NCI-H748 treated with DMSO at 0.1 percent for 48 hours (cell line): ENCODE data around the gene DRD3.

ENCODE experiments used
- DNase-seq: peaks from one replicate; lab custom pipeline; 2025; lab: John Stamatoyannopoulos, UW

Gene DRD3

GRCh38 chr3:114120211-114120610, 58.6 kb downstream of the DRD3 start:
- no peak for DNase-seq

GRCh38 chr3:114119776-114120175, 59.1 kb downstream of the DRD3 start:
- no peak for DNase-seq

GRCh38 chr3:114115143-114115542, 63.7 kb downstream of the DRD3 start:
- no peak for DNase-seq

GRCh38 chr3:114114719-114115118, 64.1 kb downstream of the DRD3 start:
- DNase-seq, result no peak

- no peak for DNase-seq
These were observed 66.2 kb downstream of the DRD3 start for GRCh38 chr3:114112696-114113095.

GRCh38 chr3:114111060-114111770, 67.6 kb downstream of the DRD3 start:
- no peak for DNase-seq

GRCh38 chr3:114110439-114110838, 68.4 kb downstream of the DRD3 start:
- DNase-seq, result no peak

- DNase-seq, result no peak
These were observed 70.7 kb downstream of the DRD3 start for GRCh38 chr3:114108137-114108536.

- no peak for DNase-seq
These were observed 74.4 kb downstream of the DRD3 start for GRCh38 chr3:114104414-114104813.

- no peak for DNase-seq
These were observed 75.0 kb downstream of the DRD3 start for GRCh38 chr3:114103858-114104257.

GRCh38 chr3:114103181-114103580, 75.7 kb downstream of the DRD3 start:
- DNase-seq, result no peak

- no peak for DNase-seq
These were observed 77.8 kb downstream of the DRD3 start for GRCh38 chr3:114101101-114101500.

GRCh38 chr3:114095796-114096195, 83.1 kb downstream of the DRD3 start:
- no peak for DNase-seq

- no peak for DNase-seq
These were observed 85.3 kb downstream of the DRD3 start for GRCh38 chr3:114093596-114093995.

GRCh38 chr3:114093016-114093380, 85.9 kb downstream of the DRD3 start:
- no peak for DNase-seq

- no peak for DNase-seq
These were observed 86.5 kb downstream of the DRD3 start for GRCh38 chr3:114092151-114093015.

- no peak for DNase-seq
These were observed 89.2 kb downstream of the DRD3 start for GRCh38 chr3:114089675-114090074.

- no peak for DNase-seq
These were observed 92.5 kb downstream of the DRD3 start for GRCh38 chr3:114086356-114086755.

GRCh38 chr3:114083112-114083511, 95.7 kb downstream of the DRD3 start:
- no peak for DNase-seq

- no peak for DNase-seq
These were observed 97.8 kb downstream of the DRD3 start for GRCh38 chr3:114081037-114081436.

- DNase-seq, result no peak
These were observed 98.7 kb downstream of the DRD3 start for GRCh38 chr3:114080201-114080600.

- DNase-seq, result no peak
These were observed 99.1 kb downstream of the DRD3 start for GRCh38 chr3:114079761-114080160.

GRCh38 chr3:114078126-114078525, 100.7 kb downstream of the DRD3 start:
- no peak for DNase-seq
